OCI-M2 (cell line): ENCODE measurements around the gene FBLN1.
"Not testable (repeated sequence)": the region's sequence is repeated elsewhere in the genome, so short reads cannot be mapped to it uniquely, and the experiment has no call there.

ENCODE experiments used
- DNase-seq: peaks from one replicate; lab custom pipeline; 2025; ENCODE audit not compliant: unreplicated experiment; lab: John Stamatoyannopoulos, UW

The FBLN1 gene

DNA sequence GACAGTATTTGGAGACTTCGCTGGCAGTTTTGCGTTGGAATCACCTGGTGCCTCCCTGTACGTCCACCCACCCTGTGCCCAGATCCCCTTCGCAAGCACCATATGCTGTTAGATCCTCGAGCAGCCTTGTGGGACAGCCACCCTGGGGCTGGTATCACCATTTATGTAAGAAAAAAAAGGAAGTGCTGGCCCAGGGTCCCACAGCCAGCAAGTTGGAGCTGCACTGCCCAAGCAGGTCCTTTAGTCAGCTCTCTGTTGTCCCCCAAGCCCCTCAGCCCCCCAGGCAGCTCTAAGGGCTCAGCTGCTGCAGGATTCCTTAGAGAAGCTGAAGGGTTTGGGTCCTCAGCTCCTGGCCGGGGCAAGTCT is 80.3 kb downstream of the FBLN1 start:
- DNase-seq, result no peak

DNA sequence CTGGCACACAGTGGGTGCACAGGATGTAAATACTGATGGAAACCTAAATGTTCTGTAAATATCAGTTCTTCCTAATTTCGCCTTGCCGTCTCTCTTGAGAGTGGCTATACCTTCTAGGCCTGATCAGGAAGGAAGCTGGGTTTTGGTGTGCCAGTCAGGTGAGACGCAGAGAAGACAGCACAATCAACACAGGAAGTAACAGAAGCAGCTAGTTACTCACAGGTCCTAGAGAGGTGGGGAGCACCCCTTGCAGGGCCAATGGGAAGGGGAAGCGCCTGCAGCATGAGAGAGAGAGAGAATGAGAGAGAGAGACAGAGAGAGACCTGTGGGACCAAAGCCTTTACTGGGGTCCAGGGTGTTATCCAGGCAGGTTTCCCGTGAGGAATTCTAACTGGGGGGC is 80.8 kb downstream of the FBLN1 start:
- DNase-seq, result no peak

DNA sequence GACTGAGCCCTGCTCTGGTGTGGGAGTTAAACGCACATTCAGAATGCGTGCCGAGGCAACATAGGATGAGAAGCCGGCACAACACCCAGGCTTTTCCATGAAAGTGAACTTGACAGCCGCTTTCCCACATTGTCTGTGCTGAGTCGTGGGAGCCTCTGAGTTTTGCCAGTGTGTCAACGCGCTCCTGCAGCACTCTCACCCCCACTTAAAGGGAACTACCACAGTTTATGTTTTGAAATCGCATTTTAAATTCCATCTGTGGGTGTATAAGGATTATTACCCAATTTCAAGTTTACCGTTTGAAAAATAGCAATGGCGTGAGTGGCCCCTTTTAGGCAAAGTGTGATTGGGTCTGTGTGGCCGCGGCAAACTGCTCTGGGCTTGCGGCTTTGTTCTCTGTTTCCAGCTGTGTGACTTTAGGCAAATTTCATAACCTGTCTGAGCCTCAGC is 81.5 kb downstream of the FBLN1 start:
- DNase-seq, result no peak

DNA sequence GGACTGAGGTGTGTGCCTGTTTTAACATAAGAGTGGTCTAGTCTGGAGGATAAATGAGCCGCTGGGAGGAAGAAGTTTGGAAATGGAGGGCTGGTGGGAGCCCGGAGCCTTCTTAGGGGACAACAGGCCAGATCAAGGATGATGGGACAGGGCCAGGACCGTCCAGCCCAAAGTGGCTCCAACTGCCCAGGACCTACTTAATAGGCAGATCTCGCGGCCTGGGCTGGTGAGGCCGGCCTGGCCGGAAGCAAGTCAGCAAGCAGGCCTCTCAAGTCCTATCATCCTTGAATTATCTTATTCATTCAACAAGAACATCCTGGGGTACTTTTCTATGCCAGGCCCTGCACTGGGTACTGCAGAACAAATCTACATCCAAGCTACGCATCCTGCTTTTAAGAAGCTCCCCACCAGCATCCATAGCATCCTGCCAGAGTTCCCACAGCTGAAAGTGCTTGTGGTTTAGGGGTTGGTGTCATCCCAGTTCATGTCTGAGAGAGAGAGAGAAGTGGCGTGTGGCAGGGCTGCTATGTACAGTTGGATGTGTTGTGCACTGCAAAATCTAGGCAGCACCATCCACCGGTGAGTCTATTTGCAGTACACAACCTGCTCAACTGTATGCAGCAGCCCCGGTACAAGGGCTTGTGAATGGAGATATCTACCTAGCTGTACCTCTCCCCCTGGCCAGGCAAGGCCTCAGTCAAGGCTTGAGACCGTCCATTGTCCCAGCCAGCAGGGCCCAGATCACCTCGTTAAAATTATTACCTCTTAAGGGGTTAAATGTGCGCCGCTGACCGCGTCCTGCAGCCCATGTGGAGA is 82.1 kb downstream of the FBLN1 start:
- DNase-seq, result no peak

DNA sequence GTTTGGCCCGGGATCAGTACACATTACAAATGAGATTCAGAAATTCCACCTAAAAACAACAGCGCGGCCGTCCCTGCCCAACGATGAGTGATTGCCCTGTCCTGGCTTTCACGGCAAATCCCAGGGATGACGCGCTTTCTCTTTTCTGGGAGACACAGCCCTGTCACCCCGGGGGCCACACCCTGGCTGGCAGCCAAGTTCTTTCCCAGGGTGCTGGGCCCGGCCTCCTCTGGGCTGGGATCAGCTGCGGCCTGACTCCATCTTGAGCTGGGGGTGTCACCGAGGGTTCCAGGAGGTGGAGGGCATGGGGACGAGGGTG is 82.7 kb downstream of the FBLN1 start:
- DNase-seq, result no peak

DNA sequence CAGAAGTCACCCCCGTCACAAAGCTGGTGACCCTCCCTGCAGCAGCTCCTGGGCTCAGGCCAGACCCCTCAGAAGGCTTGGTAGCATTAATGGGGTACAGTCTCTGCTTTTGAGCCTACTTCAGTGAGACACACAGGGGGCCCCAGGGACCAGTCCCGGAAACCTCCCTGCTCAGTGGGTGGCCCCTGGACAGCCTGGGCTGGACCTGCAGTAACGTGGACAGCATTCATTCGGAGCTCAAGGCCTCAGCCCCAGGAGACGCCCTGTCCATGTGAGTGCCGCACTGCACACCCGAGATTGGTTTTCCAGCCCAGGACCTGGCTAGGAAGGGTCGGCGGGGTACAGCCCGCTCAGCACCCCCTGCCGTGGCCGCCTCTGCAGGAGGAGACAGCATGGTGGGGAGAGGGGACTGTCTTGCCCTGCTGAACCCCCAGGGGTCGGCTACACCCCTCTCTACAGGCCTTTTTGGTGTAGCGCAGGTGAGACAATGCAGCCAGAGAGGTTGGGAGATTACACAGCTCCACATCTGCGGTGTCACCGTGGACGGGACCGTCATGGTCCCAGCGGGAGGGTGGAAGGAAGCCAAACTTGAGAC is 83.4 kb downstream of the FBLN1 start:
- DNase-seq, result no peak

DNA sequence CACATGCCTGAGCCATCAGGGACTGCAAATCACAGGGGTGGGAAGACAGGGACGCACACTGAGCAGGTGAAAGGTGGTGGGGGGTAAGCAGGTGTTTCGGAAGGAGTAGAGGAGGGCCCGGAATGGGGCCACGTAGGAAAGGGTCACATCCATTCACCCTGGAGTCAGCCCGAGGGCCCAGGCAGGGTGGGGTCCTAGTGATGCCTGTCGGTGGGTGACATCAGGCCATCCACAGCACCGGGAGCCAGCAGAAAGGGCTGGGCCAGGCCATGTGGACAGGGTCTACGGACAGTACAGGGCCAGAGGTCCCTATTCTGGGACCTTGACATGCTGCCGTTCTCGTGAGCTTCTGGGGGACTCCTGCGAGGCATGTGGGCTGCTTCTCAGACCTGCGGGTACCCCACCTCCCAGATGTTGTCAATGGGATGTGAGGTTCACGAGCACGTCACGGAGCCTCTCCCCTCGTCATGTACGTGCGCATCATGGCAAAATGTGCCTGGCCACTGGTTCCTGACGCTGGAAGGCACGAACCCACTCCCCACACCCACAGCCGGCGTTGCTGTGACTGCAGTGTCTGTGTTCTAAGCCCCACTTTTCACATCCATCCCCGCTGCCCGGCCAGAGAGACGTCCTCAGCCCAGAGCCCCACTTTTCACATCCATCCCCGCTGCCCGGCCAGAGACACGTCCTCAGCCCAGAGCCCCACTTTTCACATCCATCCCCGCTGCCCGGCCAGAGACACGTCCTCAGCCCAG is 84.1 kb downstream of the FBLN1 start:
- DNase-seq, result no peak

DNA sequence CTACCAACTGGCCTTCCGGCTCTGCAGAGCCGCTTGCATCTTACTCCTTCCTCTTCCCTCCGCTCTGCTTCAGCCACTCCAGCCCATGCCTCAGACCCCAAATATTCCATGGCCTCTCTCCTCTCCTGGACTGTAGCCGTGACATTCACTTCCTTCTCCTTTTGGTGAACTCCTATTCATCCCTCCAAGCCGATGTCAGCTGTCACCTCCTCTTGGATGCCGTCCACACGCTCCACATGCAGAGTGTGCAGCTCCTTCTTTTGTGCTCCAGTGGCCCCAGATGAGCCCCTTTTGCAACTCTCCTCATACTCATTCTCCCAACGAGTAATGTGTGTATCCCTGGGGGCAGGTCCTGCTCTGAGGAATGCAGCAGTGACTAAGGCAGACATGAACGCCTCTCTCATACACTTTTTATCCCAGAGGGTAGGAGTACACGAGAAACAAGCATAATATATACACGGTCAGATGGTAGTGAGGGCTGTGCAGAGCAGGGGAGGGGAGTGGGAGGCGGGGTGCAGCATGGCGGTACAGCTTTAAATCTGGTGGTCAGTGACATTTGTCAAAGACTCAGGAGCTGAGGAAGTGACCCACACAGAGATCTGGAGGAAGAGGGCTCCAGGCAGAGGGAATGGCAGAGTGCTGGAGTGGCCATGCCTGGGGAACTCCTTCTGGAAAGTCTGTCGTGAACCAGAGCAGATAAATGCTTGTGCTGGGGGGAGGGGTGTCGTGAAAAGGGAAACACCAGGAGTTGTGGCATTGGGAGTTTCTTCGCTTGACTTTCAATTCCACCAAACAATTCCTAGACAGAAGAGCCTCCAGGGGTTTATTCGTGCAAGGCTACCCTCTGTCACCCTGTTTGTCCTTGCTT is 85.2 kb downstream of the FBLN1 start:
- DNase-seq, result no peak

DNA sequence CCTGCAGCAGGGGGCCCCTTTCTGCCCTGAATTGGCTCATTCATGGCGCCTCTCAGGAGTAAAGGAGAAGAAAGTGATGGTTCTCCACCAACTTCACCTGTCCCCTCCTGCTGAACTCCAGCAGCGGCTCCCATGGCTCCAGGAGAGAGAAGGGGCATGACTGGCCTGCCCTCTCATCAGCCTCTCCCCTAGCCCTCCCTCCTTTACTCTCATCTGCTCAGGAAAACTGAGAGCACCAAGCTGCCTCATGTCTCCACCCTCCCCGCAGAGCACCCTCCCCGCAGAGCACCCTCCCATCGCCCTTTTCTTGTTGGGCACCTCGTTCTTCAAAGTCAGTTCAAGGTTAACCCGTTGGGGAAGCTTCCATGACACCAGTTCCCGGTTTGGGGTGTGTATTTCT is 86.9 kb downstream of the FBLN1 start:
- no peak for DNase-seq

DNA sequence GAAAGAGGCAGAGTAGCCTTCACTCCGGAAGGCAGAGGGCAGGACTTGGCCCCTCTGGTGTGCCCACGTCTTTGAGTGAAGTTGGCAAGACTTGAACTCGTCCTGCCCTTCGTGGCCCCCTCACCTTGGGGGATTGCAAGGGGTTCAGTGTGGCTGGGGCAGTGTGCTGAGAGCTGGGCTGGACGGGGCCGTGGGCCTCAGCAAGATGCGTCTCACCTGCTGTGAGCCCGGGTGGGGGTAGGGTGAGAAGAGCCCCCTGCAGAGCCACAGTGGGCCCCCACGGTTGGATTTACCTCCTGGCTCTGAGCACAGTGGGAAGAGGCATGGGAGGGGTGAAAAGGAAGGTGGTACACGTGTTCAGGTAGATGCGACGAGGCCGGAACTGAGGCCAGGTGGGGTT is 87.6 kb downstream of the FBLN1 start:
- no peak for DNase-seq

DNA sequence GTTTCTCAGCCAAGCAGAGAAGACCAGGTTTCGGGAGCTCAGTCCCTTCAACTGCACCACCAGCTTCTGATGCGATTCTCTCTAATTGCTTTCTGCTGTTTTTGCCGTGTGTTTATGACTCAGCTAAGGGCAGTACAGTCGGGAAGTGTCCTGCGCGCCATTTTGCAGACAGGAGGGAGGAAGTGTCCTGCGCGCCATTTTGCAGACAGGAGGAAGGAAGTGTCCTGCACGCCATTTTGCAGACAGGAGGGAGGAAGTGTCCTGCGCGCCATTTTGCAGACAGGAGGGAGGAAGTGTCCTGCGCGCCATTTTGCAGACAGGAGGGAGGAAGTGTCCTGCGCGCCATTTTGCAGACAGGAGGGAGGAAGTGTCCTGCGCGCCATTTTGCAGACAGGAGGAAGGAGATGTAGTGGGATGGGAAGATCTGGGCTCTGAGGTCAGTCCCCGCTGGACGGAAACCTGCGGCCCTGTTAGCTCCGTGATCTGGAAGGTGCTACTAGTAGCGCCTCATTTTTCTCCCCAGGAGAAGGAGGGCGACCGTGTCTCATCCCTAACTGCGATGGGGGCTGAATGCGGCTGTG is 89.0 kb downstream of the FBLN1 start:
- DNase-seq, result not testable (repeated sequence)

DNA sequence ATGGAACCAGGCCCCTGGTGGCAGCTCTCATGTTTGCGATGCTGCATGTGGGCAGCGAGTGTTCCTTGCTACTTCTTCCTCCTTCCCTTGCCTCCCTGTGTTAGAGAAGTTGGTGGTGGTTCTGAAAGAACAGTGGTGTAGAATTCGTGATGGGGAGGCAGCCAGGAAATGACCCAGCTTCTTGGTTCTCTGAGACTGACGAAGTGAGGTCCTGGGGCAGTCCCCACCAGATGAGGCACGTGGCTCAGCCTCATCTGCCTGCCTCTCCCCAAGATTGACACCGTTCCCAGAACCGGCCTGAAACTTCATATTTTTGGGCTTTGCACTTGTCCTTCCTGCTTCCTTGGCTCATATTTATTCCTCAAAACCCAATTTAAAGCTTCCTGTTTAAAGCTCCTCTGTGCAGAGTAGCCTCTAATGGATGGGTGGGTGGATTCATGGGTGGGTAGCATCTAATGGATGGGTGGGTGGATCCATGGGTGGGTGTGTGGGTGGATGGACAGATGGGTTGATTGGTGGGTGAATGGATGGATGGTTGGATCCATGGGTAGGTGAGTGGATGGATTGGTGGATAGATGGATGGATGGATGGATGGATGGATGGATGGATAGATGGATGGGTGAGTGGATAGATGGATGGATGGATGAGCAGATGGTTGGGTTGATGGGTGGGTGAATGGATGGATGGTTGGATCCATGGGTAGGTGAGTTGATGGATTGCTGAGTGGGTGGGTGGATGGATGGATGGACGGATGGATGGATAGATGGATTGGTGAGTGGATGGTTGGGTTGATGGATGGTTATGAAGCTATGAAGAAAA is 91.6 kb downstream of the FBLN1 start:
- DNase-seq, result no peak

DNA sequence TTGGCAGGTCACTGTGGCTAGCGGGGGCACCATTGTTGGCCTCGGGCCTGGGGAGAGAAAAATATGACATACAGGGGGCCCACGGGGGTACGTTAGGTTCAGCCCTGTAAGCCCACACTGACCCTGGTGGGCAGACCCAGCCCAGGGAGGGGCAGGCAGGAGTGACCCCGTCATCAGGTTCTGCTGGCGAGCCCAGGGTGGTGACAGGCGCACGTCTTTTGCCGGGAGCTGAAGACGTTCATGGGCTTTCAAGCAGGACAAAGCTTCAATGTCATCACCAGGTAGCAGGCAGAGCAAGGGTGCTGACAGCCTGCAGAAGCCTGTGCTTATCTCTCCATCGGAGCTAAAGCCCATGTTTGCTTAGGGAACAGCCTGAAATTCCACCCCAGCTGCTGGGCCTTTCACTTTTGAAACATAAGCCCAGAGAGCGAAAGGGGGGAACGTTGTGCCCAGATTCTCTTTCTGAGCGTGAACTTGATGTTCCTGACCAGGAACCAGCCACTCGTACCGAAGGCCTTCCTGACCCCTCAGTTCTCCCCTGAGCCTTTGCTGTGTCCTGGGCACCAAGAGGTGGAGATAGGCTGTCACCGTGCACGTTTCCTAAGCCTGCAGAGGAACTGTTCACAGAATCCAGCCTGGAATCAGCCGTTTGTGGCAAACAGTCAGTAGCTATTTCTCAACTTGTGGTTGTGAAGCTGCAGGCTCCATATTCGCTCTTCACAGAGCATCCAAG is 94.9 kb downstream of the FBLN1 start:
- DNase-seq, result no peak

DNA sequence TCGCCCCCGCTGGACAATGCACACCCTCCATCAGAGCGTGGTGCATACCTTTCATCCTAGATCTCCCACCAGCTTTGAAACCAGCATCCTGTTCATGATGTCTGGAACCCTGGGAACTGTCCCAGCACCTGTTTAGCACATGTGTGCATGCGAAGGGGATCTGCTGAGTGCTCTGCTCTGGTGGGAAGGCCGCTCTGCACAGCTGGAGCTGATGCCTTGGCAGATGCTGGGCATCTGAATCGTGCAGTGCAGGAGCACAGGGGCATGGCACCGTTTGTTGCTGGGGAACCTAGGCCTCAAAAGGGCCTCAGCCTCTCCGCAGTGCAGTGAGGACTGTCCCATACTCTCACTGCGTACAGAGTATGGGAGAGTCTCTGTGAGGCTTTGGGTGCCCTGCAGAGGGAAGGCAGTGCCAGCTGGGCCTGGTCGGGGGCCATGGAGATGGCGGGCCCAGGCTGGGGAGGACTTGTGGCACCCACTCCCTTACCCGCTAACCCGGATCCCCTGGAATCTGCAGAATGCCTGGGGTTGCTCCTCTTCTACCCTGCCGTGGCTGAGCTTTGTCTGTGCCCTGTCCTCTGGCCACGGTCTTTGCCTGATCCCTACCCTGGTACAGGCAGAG is 96.0 kb downstream of the FBLN1 start:
- DNase-seq, result no peak

DNA sequence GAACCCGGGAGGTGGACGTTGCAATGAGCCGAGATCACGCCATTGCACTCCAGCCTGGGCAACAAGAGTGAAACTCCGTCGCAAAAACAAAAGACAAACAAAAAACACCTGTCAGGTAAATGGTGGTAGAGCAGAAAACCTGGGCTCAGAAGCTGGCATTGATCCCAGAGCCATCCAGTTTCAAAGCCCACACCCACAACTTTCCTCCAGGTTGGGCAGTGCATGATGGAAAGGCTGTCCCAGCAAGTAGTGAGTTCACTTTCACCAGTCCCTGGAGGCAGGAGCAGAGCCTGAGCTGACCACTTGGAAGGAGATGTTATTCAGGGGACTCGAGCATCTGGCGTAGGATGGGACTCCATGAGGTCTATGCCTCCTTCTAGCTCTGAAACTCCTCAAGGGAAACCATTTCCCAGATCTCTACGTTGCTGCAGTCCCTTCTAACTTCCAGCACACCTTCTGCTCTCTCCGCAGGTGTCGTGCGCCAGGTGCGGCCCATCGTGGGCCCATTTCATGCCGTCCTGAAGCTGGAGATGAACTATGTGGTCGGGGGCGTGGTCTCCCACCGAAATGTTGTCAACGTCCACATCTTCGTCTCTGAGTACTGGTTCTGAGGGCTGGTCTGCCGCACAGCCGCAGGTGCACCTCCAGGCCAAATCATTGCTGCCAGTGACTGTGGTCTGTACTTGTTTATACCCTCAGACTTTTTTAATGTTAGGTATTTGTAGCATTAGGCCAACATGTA is 97.3 kb downstream of the FBLN1 start:
- DNase-seq, result no peak

DNA sequence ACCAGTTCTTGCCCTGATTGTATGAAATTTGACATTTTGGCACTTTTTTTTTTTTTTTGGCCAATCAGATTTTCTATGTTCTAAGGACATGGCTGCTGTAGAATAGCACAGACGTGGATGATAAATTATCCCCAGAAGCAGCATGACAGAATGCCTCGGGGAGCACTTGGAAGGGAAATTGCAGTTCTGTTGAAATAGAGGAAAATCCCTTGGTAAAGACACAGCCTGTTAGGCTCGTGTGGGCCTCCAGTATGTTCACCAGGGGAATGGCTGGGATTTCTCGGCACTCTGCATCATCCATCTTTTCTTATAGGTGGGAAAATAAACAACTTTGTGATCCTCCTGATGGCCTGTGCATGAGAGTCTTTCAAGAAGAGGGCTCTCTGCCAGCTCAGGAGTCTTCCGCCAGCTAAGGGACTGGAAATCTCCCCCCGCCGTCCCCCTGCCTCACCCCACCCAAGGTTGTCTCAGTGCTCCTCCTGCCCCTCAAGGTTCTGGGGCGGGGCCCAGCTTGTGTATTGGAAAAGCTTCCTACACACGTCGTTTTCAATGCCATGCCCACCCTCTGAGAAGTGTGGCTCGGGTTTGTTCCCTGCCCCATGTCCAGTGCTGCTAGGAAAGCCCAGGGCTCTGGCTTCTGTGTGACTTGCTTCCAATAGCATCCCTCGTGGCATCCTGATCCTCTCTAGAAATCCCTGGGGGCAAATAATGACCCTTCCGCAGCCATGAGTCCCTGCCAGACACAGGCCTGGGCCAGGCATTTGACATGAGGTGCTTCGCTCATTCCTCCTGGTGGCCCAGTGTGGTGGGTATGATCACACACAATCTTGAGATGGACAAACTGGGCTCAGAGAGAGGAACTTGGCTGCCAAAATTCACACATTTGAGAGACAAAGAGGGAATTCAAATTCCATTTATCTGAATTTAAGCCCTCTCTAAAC is 98.4 kb downstream of the FBLN1 start:
- DNase-seq, result no peak

DNA sequence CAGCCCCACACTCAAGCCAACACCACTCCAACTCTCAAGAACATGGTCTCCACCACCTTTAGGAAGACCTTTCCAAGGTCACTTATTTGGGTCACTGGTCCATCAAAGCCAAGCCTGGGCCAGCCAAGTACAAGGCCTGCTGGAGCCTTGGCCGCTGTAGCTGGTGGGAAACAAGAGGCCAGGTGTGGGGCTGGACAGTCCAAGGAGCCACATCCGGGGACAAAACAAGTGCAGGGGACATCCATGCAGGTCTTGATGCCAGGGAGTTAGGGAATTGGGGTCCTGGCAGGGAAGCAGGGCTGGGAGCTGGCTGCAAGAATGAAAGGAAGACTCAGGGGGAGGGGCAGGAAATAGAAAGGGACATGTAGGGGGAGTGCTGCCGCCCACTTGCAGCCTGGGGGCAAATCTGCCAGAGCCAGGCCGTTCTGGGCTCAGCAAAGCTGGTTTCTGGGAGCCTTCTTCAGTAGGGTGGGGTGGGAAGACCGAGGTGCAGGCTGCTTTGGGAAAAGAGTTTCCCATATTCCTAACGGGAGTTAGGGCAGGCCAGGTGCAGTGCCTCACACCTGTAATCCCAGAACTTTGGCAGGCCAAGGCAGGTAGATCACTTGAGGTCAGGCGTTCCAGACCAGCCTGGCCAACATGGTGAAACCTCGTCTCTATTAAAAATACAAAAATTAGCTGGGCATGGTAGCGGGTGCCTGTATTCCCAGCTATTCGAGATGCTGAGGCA is 99.5 kb downstream of the FBLN1 start:
- no peak for DNase-seq
